HG03378 (cell line): ENCODE results near the gene TPRG1L.
"Not testable (repeated sequence)": the region's sequence is repeated elsewhere in the genome, so short reads cannot be mapped to it uniquely, and the experiment has no call there.

Experiments
- ATAC-seq: cut with Tn5 transposase; IDR thresholded peaks from one replicate; pipeline ENCODE4 v1.9.1; 2021; ENCODE audit warnings: mild to moderate bottlenecking, moderate library complexity; ENCODE audit not compliant: unreplicated experiment

The TPRG1L gene

DNA sequence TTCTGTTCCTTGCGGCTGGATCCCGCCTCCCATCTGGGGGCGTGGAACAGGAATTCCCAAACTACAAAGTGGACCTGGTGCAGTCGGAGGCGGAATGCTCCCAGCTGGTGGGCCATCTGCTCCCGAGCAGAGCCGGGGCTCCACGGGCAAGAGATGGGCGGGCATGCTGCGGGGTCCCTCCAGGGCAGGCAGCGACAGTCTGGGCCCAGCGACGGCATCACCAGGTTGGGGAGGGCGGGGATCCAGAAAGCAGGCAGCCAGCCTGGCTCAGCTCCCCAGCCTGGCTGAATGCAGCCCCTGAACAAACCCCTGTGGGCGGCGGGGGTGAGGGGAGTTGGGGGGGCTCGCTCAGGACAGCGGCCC lies 17.1 kb upstream of the TPRG1L start:
- no peak for ATAC-seq

DNA sequence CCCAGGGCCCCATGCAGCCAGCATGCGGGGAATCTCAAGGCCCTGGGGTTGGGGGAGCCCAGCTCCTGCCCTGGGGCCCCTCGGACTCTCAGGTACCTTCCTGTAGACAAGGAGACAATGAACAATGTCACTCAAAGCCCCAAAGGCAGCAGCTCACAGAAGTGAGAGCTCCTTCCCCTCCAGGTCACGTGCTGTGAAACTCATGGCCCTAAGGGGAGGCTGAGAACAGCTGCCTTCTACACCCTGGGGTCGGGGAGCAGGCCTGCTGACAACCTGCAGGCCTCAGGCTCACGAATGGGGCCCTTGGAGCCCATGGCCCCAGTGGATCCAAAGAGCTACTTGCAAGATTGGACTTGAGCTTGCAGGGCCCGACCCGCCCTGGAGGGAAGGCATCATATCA lies 16.7 kb upstream of the TPRG1L start:
- ATAC-seq = no peak

DNA sequence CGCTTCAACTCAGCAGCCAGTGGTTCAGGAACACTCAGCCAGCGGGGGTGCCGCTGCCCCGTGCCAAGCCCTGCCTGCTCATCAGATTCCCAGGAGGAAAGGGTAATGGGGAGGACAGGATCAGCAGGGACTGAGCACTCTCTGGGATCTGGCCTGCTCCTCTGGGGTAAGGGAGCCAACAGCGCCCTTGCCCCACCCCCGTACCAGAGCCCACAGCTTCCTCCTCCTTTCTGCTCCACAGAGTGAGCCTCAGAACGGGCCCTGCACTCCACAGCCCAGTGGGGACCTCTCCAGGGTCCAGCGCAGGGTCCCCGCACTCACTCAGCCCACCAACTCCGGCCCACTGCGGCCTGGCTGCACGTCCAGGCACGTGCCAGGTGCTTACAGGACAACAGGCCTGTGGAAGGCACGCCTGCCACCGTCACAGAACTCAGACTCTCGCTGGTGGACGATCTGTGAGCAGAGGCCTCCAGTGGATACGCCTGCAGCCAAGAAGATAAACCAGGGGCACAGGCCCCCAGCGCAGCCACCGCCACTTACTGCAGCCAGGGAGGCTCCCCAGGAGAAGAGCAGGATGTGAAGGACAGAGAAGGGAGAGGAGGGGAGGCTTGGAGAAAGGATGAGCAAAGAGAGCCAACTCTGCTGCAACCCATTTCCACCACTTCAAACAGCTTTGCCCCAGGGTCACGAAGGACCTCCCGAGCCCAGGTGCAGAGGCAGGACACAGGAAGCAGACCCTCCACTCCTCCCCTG lies 15.6 kb upstream of the TPRG1L start:
- no peak for ATAC-seq

DNA sequence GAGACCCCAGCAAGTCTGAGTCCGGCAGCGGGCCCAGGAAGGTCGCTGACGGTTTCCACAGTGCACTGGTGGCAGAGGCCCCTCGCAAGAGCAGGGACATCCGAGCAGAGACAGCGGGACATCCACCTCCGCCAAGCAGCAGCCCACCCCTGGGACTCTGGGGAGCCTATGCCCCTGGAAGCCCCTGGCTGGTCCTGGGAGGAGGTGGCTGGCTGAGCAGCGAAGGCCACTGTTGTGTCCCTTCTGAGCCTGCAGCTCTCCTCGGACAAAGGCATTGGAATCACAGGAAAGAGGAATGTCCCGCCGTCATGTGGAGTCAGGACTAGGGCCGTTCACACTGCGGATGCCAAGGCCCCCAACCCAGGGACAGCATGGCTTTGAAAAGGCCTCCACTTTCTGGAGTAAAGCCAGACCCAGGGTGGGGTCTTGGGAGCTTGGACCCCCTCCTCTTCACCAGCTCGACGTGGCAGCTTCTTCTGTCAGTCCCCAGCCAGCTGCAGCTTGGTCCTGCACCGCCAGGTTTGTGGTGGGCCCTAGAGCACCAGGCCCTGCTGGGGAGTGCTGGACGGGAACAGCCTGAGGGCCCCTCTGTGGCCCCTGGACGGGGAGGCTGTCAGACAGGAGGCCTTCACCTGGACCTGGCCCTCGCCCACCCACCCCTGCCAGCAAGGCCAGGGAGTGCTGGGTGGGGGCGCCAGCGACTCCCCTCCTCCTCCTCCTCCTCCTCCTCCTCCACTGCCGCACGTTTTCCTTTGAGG lies 14.9 kb upstream of the TPRG1L start:
- ATAC-seq = no peak

DNA sequence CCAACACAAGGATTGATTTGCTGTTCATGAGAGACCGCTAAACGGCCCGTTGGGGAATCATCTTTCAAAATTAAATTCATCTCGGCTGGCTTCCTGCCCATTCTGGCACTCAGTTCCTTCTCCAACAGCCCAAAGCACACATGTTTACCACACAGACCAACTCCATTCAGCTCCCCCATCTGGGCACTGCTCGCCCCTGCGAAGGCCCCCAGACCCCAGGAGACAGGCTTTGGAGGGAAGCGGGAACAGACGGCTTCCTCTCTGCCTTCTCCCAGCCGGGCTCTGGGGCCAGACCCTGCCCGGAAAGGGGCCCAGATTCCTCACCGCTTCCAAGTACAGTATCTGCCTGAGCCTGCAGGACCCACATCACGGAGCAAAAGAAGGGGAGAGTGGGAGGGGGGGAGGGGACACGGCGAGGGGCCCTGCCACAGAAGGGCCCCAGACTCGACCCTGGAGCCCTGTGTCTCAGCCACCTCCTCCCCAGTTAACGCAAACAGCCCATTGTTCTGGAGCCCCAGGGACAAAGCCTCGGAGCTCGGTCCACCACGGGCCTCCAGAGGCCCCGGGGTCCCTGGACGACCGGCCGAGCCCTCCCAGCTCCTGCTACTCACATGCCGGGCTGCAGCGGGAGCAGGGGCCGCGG lies 14.2 kb upstream of the TPRG1L start:
- ATAC-seq = no peak

DNA sequence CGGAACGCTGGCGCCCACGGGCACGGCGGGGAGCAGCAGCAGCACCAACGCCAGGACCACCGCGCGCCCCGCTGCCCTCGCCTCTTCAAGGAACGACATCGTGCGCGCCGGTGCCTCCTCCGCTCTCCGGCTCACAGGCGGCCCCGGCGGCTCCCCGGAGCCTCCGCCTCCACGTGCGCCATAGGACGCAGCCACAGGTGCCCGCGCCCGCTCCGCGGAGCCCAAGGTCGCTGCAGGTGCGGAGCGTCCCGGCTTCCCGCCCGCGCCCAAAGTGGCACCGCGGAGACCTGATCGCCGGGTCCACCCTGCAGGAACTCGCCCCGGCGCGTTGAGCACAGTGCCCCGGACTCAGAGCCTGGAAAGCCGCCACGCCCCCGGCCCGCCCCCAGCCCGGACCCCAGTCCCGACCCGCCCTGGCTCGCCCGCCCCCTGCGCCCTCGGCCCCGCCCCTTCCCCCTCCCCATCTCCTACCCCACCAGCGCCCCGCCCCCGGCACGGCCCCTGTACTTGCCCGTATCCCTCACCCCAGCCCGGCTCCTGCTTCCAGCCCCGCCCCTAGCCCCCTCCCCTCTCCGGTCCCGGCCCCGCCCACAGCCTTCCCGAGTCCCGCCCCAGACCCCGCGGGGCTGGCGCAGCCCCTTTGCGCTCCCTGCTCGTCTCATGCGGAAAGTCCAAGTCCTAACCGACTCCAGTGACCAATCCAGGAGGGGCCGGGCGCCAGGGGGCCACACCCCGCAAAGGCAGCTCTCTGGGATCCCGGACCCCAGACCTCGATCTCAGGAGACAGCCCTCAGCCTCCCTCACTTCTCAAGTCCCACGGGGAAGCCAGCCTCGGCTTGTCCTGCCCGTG lies 13.4 kb upstream of the TPRG1L start, which contains the start of gene MEGF6:
Gene MEGF6 (minus strand): TSS at position 339 of the 850 bp plus-strand sequence. CDS start 240 bp downstream, at position 99.
- ATAC-seq = no peak

DNA sequence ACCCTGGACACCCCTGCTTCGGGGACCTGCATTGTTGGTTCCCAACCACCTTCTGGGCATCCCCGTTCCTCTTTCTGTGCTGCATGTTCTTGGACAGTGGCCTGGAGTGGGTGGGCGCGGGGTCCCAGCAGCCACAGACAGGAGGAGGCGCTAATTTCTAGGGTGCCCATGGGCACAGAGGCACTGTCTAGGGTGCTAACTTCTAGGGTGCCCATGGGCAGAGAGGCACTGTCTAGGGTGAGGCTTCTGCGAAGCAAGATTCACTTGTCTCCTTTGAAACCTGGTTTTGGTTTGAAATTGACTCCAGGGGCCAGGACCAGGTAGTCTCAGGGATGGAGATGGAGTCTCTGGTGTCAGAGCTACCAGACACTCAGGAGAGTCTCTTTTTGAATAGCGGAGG lies 12.7 kb upstream of the TPRG1L start:
- no peak for ATAC-seq

DNA sequence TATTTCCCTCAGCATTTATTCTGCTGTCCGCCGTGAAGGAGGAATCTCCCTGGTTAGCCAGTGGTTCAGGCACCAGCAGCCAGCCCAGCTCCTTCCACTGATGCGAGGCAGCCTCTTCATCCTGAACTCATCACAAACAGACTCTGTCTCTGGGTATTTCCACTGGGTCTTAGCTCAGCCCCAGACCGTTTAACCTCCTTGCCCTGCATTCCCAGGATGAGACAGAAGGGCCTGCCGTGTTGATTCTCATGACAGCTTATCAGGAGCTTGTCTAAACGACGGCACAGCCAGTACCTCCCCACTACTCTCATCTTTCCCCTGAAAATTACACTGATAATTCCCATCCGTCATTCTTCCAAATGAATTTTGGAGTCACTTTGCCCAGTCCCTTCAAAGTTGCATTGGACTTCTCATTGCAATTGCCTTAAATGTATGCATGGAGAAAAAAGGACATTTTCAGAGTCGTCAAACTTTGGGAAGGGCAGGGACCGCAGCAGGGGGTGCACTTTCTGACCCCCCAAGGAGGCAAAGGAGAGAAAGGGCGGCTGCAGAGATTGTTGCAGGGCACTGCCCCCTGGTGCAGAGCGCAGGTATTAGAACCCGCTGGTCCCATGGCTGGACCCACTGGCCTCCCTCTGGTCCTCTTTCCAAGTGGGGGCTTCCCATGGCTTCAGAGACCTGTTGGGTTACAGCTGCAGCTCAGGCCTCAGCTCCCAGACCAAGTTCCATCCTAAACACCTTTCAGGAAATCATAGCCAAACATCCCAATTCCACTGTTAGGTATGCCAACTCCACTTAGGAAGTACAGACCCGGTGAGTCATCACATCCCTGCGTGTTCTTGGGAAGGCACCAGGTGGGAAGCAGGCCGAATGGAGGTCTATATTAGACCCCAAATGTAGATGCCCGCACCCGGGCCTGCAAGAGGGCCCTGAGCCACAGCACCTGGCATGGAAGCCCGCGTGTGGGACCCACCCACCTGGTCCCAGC lies 9.8 kb upstream of the TPRG1L start:
- ATAC-seq = no peak

DNA sequence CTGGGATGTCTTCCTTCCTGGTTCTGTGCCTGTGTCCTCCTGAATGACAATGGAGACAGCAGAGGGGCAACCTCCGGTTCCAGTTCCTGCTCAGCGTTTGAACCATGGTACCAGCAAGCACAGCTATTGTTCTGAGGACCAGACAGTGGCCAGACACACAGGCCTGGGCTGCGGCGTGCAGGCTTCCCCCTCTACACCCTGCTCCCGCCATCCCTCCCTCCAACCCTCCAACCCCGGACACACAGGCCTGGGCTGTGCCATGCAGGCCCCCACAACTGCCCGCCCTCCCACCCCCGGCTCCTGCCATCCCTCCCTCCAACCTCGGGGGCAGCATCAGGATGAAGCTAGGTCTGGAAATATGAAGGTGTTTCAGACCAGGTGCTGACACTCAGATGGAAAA lies 8.0 kb upstream of the TPRG1L start:
- ATAC-seq = no peak

DNA sequence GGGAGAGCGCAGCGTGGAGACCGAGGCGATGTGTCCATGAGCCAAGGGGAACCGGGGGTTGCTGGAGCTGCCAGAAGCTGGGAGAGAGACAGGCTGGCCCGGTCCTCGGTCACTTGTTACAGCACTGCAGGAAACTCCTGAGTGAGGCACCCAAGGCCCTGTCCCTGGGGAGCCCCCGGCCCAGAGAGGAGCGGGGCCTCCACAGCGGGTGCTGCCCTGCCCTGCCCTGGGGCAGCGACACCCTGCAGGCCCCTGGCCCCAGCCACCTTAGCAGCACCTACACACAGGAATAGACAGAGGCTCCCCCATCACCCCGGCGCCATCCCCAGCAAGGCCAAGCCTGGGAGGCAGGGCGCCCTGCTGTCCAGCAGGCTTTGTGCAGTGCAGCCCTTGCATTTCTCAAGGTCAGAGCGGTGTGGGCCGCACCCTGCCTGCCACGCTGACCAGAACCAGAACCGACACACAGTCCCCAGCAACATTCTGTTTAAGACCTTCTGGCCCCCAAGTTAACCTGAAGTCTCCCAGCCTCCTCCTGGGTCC lies 6.9 kb upstream of the TPRG1L start:
- no peak for ATAC-seq

DNA sequence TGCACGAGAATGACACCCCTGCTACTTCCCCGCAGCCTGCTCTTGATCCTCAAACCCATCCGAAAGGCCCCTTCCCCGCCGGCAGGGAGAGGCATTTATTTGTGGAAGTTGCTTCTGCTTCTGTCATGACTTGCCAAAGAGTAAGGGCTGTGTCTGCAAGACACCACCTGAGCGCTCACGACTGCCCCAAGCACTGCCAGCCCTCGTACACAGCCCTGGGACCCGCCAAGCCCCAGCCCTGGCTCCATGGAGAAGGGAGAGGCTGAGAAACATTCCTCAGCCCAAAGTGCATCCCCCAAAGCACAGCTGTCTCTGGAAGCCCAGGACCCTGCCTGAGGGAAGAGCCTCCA lies 6.3 kb upstream of the TPRG1L start:
- ATAC-seq = no peak

DNA sequence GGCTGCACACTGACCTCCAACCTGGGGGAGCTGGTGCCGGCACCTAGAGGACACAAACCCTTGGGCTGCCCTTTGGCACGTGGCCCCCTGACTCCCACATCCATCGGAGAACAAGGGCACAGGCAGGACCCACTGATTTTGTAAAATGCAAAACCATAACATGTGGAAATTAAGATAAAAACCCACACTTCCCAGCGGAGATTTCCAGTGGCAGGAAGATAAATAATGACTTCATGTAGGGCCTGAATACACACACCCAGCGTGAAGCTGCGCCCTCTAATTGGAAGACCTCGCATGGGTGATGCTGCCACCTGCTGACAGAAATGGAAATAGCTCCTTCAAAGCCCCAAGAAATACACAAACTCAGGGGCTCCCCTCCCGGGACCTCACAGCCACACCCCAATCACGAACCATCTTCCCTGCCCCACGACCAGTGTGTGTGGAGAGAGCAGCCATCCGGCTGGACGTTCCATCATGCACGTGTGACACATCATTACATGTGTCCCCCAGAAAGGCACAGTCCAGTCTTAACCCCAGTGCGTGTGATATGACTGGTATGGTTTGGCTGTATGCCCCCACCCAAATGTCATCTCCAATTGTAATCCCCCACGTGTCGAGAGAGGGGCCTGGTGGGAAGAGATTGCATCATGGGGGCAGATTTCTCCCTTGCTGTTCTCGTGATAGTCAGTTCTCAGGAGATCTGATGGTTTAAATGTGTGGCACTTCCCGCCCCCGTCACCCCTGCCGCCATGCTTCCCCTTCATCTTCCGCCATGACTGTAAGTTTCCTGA lies 5.7 kb upstream of the TPRG1L start:
- peak; percentile 50 for ATAC-seq

DNA sequence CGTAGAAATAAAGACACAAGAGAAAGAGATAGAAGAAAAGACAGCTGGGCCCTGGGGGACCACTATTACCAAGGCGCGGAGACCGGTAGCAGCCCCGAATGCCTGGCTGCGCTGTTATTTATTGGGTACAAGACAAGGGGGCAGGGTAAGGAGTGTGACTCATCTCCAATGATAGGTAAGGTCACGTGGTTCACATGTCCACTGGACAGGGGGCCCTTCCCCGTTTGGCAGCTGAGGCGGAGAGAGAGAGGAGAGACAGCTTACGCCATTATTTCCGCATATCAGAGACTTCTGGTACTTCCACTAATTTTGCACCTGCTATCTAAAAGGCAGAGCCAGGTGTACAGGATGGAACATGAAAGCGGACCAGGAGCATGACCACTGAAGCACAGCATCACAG lies 4.1 kb upstream of the TPRG1L start:
- ATAC-seq = no peak

DNA sequence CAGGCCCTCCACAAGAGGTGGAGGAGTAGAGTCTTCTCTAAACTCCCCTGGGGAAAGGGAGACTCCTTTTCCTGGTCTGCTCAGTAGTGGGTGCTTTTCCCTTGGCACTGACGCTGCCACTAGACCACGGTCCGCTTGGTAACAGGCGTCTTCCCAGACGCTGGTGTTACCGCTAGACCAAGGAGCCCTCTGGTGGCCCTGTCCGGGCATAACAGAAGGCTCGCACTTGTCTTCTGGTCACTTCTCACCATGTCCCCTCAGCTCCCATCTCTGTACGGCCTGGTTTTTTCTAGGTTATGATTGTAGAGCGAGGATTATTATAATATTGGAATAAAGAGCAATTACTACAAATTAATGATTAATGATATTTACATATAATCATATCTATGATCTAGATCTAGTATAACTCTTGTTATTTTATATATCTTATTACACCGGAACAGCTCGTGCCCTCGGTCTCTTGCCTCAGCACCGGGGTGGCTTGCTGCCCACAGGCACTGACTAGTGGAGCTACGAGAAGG lies 3.6 kb upstream of the TPRG1L start:
- ATAC-seq = not testable (repeated sequence)

DNA sequence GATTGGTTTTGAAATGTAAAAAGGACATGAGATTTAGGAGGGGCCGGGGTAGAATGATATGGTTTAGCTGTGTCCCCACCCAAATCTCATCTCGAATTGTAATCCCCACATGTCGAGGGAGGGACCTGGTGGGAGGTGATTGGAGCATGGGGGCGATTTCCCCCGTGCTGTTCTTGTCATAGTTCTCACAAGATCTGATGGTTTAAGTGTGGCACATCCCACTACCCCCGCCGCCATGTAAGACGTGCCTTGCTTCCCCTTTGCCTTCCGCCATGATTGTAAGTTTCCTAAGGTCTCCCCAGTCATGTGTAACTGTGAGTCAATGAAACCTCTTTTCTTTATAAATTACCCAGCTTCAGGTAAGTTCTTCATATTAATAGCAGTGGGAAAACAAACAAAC lies 2.7 kb upstream of the TPRG1L start:
- ATAC-seq = not testable (repeated sequence)

DNA sequence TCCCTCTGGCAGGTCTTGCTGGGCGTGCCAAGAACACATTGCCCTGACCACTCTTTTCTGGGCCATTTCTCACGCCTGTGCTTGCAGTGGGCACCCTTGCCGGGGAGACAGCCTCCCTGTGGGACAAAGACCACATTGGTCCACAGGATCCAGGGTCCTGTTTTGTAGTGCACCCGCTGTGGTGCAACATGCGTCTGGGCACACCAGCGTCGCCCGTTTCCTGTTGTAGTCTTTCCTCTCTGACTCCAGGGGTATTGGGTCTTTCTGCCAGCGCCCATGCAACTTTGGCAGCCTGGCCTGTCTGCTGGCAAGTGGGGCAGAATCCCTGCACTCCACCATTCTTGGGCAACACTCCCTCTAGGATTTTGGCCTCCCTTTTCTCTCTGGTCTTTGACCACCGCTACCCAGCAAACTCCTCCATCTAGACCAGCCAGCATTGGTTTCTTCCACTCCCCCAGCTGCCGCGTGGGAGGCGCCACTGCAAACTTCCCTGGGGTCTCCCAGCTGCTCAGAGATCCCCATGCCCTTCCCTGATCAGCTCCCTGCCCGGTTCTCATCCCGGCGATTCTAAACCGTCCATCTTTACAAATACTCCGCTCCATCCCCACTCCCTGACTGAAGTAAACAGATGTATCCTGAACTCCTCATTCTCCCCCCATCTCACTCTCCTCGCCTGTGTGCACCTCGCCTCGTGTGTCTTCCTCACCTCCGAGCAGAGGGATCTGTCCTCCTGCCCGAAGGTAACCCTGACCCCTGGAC lies 1.2 kb upstream of the TPRG1L start:
- ATAC-seq = no peak

DNA sequence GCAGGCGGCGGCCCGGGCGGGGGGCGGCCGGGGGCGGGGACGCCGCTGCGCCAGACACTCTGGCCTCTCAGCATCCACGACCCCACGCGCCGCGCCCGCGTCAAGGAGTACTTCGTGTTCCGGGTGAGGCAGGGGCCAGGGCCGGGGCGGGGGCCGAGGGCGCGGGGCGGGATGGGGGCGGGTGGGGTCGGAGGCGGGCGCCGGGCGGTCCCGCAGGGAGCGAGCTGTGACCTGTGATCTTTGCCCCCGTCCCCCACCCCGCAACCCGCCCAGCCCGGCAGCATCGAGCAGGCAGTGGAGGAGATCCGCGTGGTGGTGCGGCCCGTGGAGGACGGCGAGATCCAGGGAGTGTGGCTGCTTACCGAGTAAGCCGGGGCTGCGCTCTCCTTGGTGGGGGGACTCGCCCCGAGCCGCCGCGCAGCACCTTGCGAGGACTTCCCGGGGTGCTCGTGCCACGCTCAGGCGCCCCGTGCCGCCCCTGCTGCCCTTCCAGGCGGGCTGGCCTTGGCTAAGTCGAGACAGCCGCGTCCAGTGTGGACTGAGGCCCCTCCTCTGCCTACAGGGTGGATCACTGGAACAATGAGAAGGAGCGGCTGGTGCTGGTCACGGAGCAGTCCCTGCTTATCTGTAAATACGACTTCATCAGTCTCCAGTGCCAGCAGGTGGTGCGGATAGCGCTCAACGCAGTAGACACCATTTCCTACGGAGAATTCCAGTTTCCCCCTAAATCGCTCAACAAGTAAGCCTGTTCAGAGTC lies 514 bp downstream of the TPRG1L start:
- no peak for ATAC-seq
